HEK293 (cell line): Measurements from ENCODE around the gene ETNK1.

Experiments
- CTCF ChIA-PET: fragments of 350-600 bp; formaldehyde crosslinking; extraction: SDS; loops from one replicate; lab custom pipeline; 2021; ENCODE audit warnings: antibody characterized with exemption; lab: Yijun Ruan, JAX
- POLR2A ChIA-PET: fragments of 300-600 bp; formaldehyde crosslinking; extraction: SDS; loops from one replicate; lab custom pipeline; 2020; ENCODE audit warnings: antibody characterized with exemption, inconsistent platforms; lab: Yijun Ruan, JAX
- H3K27ac ChIP-seq: fragments of 200-500 bp; sonication (Bioruptor generic); 2 replicates; pipeline ENCODE4 v1.5.1; 2014; ENCODE audit warnings: low read depth, low read length, control low read depth, inconsistent platforms; ENCODE audit errors: extremely low read depth
- H3K36me3 ChIP-seq, 2 experiments: fragments of 200-500 bp in 1 of 2; sonication (Bioruptor generic) in 1 of 2; 1 replicate in 1 of 2; 2 replicates in 1 of 2; pipeline ENCODE4 v1.5.1; 2014 to 2017; ENCODE audit warnings: inconsistent platforms in 2 of 2, low read length in 2 of 2; ENCODE audit not compliant: control insufficient read depth in 2 of 2, insufficient read depth in 1 of 2
- H3K4me1 ChIP-seq: fragments of 200-500 bp; sonication (Bioruptor generic); 2 replicates; pipeline ENCODE4 v1.5.1; 2014; ENCODE audit warnings: mild to moderate bottlenecking, low read length, inconsistent platforms; ENCODE audit not compliant: control insufficient read depth, insufficient read depth
- H3K4me3 ChIP-seq: 2 replicates; pipeline ENCODE4 v1.5.1; 2011; ENCODE audit warnings: low read depth, mild to moderate bottlenecking, control low read depth, low read length, moderate library complexity
- H3K9me3 ChIP-seq: fragments of 200-500 bp; sonication (Bioruptor generic); 2 replicates; pipeline ENCODE4 v1.5.1; 2014; ENCODE audit warnings: low read depth, low read length, inconsistent platforms; ENCODE audit not compliant: control insufficient read depth, insufficient read depth
- GLIS2 ChIP-seq: fragments of 450-650 bp; formaldehyde crosslinking; IDR thresholded peaks from 2 replicates; pipeline ENCODE4 v1.5.1; 2016; ENCODE audit warnings: missing biosample characterization, missing genetic modification characterization
- HOXA7 ChIP-seq: sonication (generic); formaldehyde crosslinking; IDR thresholded peaks from 2 replicates; pipeline ENCODE4 v1.8.1; 2022; ENCODE audit warnings: missing genetic modification reagents, borderline replicate concordance
- IKZF3 ChIP-seq: fragments of 450-650 bp; IDR thresholded peaks from 2 replicates; pipeline ENCODE4 v1.5.0; 2018; ENCODE audit warnings: missing biosample characterization, mild to moderate bottlenecking, missing genetic modification characterization, moderate library complexity
- KLF8 ChIP-seq: fragments of 450-650 bp; formaldehyde crosslinking; IDR thresholded peaks from 2 replicates; pipeline ENCODE4 v1.5.1; 2016; ENCODE audit warnings: missing biosample characterization, missing genetic modification characterization
- KLF9 ChIP-seq: fragments of 450-650 bp; formaldehyde crosslinking; IDR thresholded peaks from 2 replicates; pipeline ENCODE4 v1.5.1; 2016; ENCODE audit warnings: missing biosample characterization, missing genetic modification characterization, low read depth
- SALL2 ChIP-seq: fragments of 450-650 bp; formaldehyde crosslinking; IDR thresholded peaks from 2 replicates; pipeline ENCODE4 v1.5.0; 2017; ENCODE audit warnings: missing biosample characterization, mild to moderate bottlenecking, missing genetic modification characterization, borderline replicate concordance
- WT1 ChIP-seq: fragments of 450-650 bp; formaldehyde crosslinking; IDR thresholded peaks from 2 replicates; pipeline ENCODE4 v1.5.1; 2016; ENCODE audit warnings: missing biosample characterization, missing genetic modification characterization
- ZEB2 ChIP-seq: fragments of 450-650 bp; formaldehyde crosslinking; IDR thresholded peaks from 2 replicates; pipeline ENCODE4 v1.5.1; 2016; ENCODE audit warnings: missing biosample characterization, missing genetic modification characterization
- ZNF174 ChIP-seq: fragments of 450-650 bp; formaldehyde crosslinking; IDR thresholded peaks from 2 replicates; pipeline ENCODE4 v1.5.0; 2017; ENCODE audit warnings: missing biosample characterization, mild to moderate bottlenecking, missing genetic modification characterization
- ZNF239 ChIP-seq: fragments of 450-650 bp; formaldehyde crosslinking; IDR thresholded peaks from 2 replicates; pipeline ENCODE4 v1.5.1; 2016; ENCODE audit warnings: missing biosample characterization, missing genetic modification characterization
- ZNF24 ChIP-seq: fragments of 450-650 bp; formaldehyde crosslinking; IDR thresholded peaks from 2 replicates; pipeline ENCODE4 v1.5.1; 2016; ENCODE audit warnings: missing biosample characterization, missing genetic modification characterization
- ZNF292 ChIP-seq: fragments of 450-650 bp; formaldehyde crosslinking; IDR thresholded peaks from 2 replicates; pipeline ENCODE4 v1.5.1; 2016; ENCODE audit warnings: low read depth, missing biosample characterization, missing genetic modification characterization, borderline replicate concordance
- ZNF510 ChIP-seq: fragments of 450-650 bp; formaldehyde crosslinking; IDR thresholded peaks from 2 replicates; pipeline ENCODE4 v1.5.1; 2018; ENCODE audit warnings: mild to moderate bottlenecking, missing genetic modification characterization, missing biosample characterization; ENCODE audit not compliant: insufficient replicate concordance
- ZNF626 ChIP-seq: fragments of 450-650 bp; sonication (Bioruptor Pico); formaldehyde crosslinking; IDR thresholded peaks from 2 replicates; pipeline ENCODE4 v1.5.1; 2018; ENCODE audit warnings: missing biosample characterization, missing genetic modification characterization, inconsistent platforms
- ZNF76 ChIP-seq: fragments of 450-650 bp; formaldehyde crosslinking; IDR thresholded peaks from 2 replicates; pipeline ENCODE4; 2016; ENCODE audit warnings: low read depth, missing biosample characterization, missing genetic modification characterization, borderline replicate concordance
- TF ChIP-seq, protein P1 (sequence below): fragments of 450-650 bp; IDR thresholded peaks from 2 replicates; pipeline ENCODE4 v1.5.1; 2018; ENCODE audit warnings: missing biosample characterization, mild to moderate bottlenecking, missing genetic modification characterization
- TF ChIP-seq, protein P2 (sequence below): fragments of 450-650 bp; formaldehyde crosslinking; IDR thresholded peaks from 2 replicates; pipeline ENCODE4 v1.5.1; 2016; ENCODE audit warnings: missing biosample characterization, missing genetic modification characterization
- TF ChIP-seq, protein P3 (sequence below): fragments of 450-650 bp; formaldehyde crosslinking; IDR thresholded peaks from 2 replicates; pipeline ENCODE4 v1.5.1; 2017; ENCODE audit warnings: missing biosample characterization, missing genetic modification characterization

Gene ETNK1

DNA sequence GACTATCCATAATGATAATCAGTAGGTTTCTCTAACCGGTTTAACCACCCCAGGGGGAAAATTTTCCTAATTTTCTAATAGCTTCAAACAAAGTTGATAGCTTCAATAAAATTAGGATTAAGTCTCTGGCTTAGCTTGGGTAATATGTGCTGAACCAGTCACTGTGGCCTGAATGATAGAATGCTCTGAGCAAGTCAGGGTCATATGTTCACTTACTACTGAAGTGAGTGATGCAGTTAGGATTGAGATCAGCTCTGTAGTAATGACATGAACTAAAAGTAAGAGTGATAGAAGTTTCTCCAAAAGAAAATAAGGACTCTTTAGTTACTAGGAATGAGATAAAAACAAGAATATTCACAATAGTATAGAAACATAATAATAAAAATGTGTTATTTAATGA is 32.6 kb downstream of the ETNK1 start:
- no peak overlapping the region for H3K27ac ChIP-seq
- CTCF ChIA-PET = interaction anchor here (0.6 to 0.7 kb wide), 2 partner anchors 15 to 205 kb away, joined by 3 read pairs; no protein-coding TSS in a partner anchor
- POLR2A ChIA-PET = no interaction called here
- TF ChIP-seq, protein P1, sequence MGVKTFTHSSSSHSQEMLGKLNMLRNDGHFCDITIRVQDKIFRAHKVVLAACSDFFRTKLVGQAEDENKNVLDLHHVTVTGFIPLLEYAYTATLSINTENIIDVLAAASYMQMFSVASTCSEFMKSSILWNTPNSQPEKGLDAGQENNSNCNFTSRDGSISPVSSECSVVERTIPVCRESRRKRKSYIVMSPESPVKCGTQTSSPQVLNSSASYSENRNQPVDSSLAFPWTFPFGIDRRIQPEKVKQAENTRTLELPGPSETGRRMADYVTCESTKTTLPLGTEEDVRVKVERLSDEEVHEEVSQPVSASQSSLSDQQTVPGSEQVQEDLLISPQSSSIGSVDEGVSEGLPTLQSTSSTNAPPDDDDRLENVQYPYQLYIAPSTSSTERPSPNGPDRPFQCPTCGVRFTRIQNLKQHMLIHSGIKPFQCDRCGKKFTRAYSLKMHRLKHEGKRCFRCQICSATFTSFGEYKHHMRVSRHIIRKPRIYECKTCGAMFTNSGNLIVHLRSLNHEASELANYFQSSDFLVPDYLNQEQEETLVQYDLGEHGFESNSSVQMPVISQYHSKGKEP (tag by site-specific recombination) = no peak
- TF ChIP-seq SALL2 (tag by site-specific recombination) = no peak
- no peak for TF ChIP-seq KLF9 (tag by site-specific recombination)
- TF ChIP-seq ZNF174 = no peak
- TF ChIP-seq GLIS2 (tag by site-specific recombination) = no peak
- TF ChIP-seq, protein P2, sequence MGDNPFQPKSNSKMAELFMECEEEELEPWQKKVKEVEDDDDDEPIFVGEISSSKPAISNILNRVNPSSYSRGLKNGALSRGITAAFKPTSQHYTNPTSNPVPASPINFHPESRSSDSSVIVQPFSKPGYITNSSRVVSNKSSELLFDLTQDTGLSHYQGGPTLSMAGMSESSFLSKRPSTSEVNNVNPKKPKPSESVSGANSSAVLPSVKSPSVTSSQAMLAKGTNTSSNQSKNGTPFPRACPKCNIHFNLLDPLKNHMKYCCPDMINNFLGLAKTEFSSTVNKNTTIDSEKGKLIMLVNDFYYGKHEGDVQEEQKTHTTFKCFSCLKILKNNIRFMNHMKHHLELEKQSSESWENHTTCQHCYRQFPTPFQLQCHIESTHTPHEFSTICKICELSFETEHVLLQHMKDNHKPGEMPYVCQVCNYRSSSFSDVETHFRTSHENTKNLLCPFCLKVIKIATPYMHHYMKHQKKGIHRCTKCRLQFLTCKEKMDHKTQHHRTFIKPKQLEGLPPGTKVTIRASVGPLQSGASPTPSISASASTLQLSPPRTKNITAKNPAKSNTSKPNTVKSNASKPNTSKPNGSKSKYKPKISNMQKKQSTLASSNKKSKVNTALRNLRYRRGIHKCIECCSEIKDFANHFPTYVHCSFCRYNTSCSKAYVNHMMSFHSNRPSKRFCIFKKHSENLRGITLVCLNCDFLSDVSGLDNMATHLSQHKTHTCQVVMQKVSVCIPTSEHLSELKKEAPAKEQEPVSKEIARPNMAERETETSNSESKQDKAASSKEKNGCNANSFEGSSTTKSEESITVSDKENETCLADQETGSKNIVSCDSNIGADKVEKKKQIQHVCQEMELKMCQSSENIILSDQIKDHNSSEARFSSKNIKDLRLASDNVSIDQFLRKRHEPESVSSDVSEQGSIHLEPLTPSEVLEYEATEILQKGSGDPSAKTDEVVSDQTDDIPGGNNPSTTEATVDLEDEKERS = no peak
- TF ChIP-seq ZNF24 (tag by site-specific recombination) = no peak
- TF ChIP-seq ZNF292 (tag by site-specific recombination) = no peak
- TF ChIP-seq, all 188 proteins: peak for 0
- Histone ChIP-seq H3K4me1 (no peaks in the 10 kb centered on the region), H3K4me3 (no peak overlapping the region), H3K9me3 (no peaks in the 10 kb centered on the region), H3K36me3 (peaks cover 7 to 24% of the 10 kb centered on the region in 2 experiments)

DNA sequence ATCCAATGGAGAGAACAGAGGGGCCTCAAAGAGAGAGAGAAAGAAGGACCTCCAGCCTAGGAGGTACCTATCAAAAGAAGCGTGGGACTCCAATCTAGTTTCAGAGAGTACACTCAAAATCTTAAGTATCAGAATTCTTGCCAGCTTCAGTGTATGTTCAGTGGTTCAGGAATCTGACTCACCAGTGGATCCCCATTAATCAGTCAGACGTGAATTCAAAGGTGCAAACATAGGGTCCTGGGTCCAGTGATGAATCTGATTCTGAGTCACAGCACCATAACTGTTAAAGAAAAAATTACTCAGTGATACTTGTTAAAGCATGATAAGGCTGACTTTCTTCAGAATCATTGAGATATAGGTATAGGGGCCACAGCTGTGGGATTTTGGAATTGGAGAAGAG is 33.2 kb downstream of the ETNK1 start:
- ChIA-PET CTCF (no interaction called here), POLR2A (no interaction called here)
- peaks cover 7 to 23% of the 10 kb centered on the region in 2 experiments for H3K36me3 ChIP-seq

More for the DNA sequence above, 33.2 kb downstream of the ETNK1 start:
- Histone ChIP-seq H3K4me1 (no peaks in the 10 kb centered on the region), H3K4me3 (no peak overlapping the region), H3K9me3 (no peaks in the 10 kb centered on the region), H3K27ac (no peak overlapping the region)
- TF ChIP-seq ZNF76 = no peak
- TF ChIP-seq KLF8 (tag by site-specific recombination) = no peak
- no peak for TF ChIP-seq ZEB2
- TF ChIP-seq, protein P1 (tag by site-specific recombination) = no peak
- TF ChIP-seq ZNF24 (tag by site-specific recombination) = no peak
- TF ChIP-seq WT1 (tag by site-specific recombination) = no peak
- TF ChIP-seq, protein P3, sequence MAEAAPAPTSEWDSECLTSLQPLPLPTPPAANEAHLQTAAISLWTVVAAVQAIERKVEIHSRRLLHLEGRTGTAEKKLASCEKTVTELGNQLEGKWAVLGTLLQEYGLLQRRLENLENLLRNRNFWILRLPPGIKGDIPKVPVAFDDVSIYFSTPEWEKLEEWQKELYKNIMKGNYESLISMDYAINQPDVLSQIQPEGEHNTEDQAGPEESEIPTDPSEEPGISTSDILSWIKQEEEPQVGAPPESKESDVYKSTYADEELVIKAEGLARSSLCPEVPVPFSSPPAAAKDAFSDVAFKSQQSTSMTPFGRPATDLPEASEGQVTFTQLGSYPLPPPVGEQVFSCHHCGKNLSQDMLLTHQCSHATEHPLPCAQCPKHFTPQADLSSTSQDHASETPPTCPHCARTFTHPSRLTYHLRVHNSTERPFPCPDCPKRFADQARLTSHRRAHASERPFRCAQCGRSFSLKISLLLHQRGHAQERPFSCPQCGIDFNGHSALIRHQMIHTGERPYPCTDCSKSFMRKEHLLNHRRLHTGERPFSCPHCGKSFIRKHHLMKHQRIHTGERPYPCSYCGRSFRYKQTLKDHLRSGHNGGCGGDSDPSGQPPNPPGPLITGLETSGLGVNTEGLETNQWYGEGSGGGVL (tag by site-specific recombination) = no peak
- no peak for TF ChIP-seq ZNF626
- no peak for TF ChIP-seq IKZF3 (tag by site-specific recombination)
- no peak for TF ChIP-seq ZNF239
- no peak for TF ChIP-seq HOXA7
- no peak for TF ChIP-seq ZNF510 (tag by site-specific recombination)
